IMR-90 (cell line): ENCODE data around the gene APC2. TPM values are rescaled to one million over a fixed set of nuclear protein-coding genes. Genes with fewer than 3 reads are reported as not detected.

Experiments
- ATAC-seq: fragments of 200-7000 bp; cut with Tn5 transposase; 2 replicates; pipeline ENCODE4 v1.9.1; 2020; ENCODE audit warnings: low read depth, mild to moderate bottlenecking, moderate library complexity
- BruUV-seq: library from RNA; stranded (reverse); fragments of 400-500 nt; replicated peaks from 2 replicates; lab custom pipeline; 2021; lab: Mats Ljungman, UMichigan
- CTCF ChIA-PET: fragments of 300-600 bp; formaldehyde crosslinking; extraction: SDS; loops from one replicate; lab custom pipeline; 2021; ENCODE audit warnings: antibody characterized with exemption; lab: Yijun Ruan, JAX
- POLR2A ChIA-PET: fragments of 300-600 bp; sonication (Branson Sonifier 250); formaldehyde crosslinking; loops from one replicate; lab custom pipeline; 2022; ENCODE audit warnings: antibody characterized with exemption; ENCODE audit not compliant: unreplicated experiment; lab: Charles Lee
- DNase-seq: peaks from one replicate; pipeline ENCODE4 v3.0.0; 2013
- H2AFZ ChIP-seq: replicated peaks from 2 replicates; pipeline ENCODE3; 2013; ENCODE audit warnings: low read length, mild to moderate bottlenecking; ENCODE audit not compliant: poor library complexity
- H2AK5ac ChIP-seq: 2 replicates; pipeline ENCODE4 v1.6.1; 2013; ENCODE audit warnings: low read depth, low read length, inconsistent platforms
- H2AK9ac ChIP-seq: replicated peaks from 2 replicates; pipeline ENCODE3; 2013; ENCODE audit warnings: mild to moderate bottlenecking, low read depth, low read length, moderate library complexity; ENCODE audit not compliant: poor library complexity
- H2BK120ac ChIP-seq: 2 replicates; pipeline ENCODE4 v1.6.1; 2013; ENCODE audit warnings: low read depth, low read length, inconsistent platforms
- H2BK15ac ChIP-seq: 3 replicates; pipeline ENCODE4 v1.6.1; 2013; ENCODE audit warnings: low read depth, low read length, inconsistent platforms
- H2BK20ac ChIP-seq: 2 replicates; pipeline ENCODE4 v1.6.1; 2013; ENCODE audit warnings: low read depth, mild to moderate bottlenecking, inconsistent platforms, low read length, moderate library complexity
- H2BK5ac ChIP-seq: 2 replicates; pipeline ENCODE4 v1.6.1; 2013; ENCODE audit warnings: mild to moderate bottlenecking, low read depth, low read length, inconsistent platforms; ENCODE audit not compliant: poor library complexity, severe bottlenecking
- H3K14ac ChIP-seq: replicated peaks from 2 replicates; pipeline ENCODE4 v1.6.1; 2013; ENCODE audit warnings: low read depth, low read length, inconsistent platforms
- H3K18ac ChIP-seq: 2 replicates; pipeline ENCODE4 v1.6.1; 2013; ENCODE audit warnings: low read depth, low read length, control low read depth
- H3K23ac ChIP-seq: 2 replicates; pipeline ENCODE4 v1.6.1; 2013; ENCODE audit warnings: low read depth, low read length, inconsistent platforms
- H3K27ac ChIP-seq: 2 replicates; pipeline ENCODE4 v1.5.1; 2013; ENCODE audit warnings: mild to moderate bottlenecking, control low read depth, low read length; ENCODE audit not compliant: insufficient read depth
- H3K27me3 ChIP-seq: 2 replicates; pipeline ENCODE4 v1.6.1; 2013; ENCODE audit warnings: low read length; ENCODE audit not compliant: control insufficient read depth, insufficient read depth
- H3K36me3 ChIP-seq: 2 replicates; pipeline ENCODE4 v1.6.1; 2013; ENCODE audit warnings: low read length, mixed read lengths; ENCODE audit not compliant: control insufficient read depth, insufficient read depth
- H3K4ac ChIP-seq: 2 replicates; pipeline ENCODE4 v1.6.1; 2013; ENCODE audit warnings: low read depth, low read length, inconsistent platforms
- H3K4me1 ChIP-seq: 2 replicates; pipeline ENCODE4 v1.6.1; 2013; ENCODE audit warnings: low read length, mixed read lengths; ENCODE audit not compliant: control insufficient read depth, insufficient read depth
- H3K4me2 ChIP-seq: 2 replicates; pipeline ENCODE4 v1.6.1; 2013; ENCODE audit warnings: low read depth, mild to moderate bottlenecking, control low read depth, low read length, moderate library complexity
- H3K4me3 ChIP-seq: 2 replicates; pipeline ENCODE4 v1.5.1; 2013; ENCODE audit warnings: low read depth, mild to moderate bottlenecking, control low read depth, low read length, moderate library complexity; ENCODE audit not compliant: insufficient read depth
- H3K56ac ChIP-seq: 2 replicates; pipeline ENCODE4 v1.6.1; 2013; ENCODE audit warnings: low read length, inconsistent platforms; ENCODE audit not compliant: insufficient read depth; ENCODE audit errors: extremely low read depth
- H3K79me1 ChIP-seq, 2 experiments: 2 replicates each; pipeline ENCODE4 v1.6.1; 2013; ENCODE audit warnings: low read length in 2 of 2, inconsistent platforms in 1 of 2, low read depth in 1 of 2
- H3K9ac ChIP-seq: 2 replicates; pipeline ENCODE4 v1.6.1; 2013; ENCODE audit warnings: low read depth, low read length, control low read depth
- H3K9me1 ChIP-seq: 2 replicates; pipeline ENCODE4 v1.6.1; 2013; ENCODE audit warnings: low read length, inconsistent platforms; ENCODE audit not compliant: insufficient read depth
- H3K9me3 ChIP-seq: 2 replicates; pipeline ENCODE4 v1.6.1; 2013; ENCODE audit warnings: low read length; ENCODE audit not compliant: control insufficient read depth, insufficient read depth
- H4K20me1 ChIP-seq: 2 replicates; pipeline ENCODE4 v1.6.1; 2013; ENCODE audit warnings: low read length, inconsistent platforms; ENCODE audit not compliant: insufficient read depth
- H4K5ac ChIP-seq: 2 replicates; pipeline ENCODE4 v1.6.1; 2013; ENCODE audit warnings: mild to moderate bottlenecking, low read depth, low read length, control low read depth
- H4K8ac ChIP-seq, 2 experiments: 2 replicates each; pipeline ENCODE4 v1.6.1; 2013; ENCODE audit warnings: low read depth in 2 of 2, low read length in 2 of 2, control low read depth in 1 of 2, inconsistent platforms in 1 of 2
- H4K91ac ChIP-seq: 2 replicates; pipeline ENCODE4 v1.6.1; 2013; ENCODE audit warnings: low read depth, low read length, inconsistent platforms; ENCODE audit not compliant: insufficient read depth
- BHLHE40 ChIP-seq: fragments of 150-350 bp; IDR thresholded peaks from 2 replicates; pipeline ENCODE4 v1.6.1; 2016; ENCODE audit warnings: mild to moderate bottlenecking, low read depth, low read length
- CEBPB ChIP-seq: IDR thresholded peaks from 2 replicates; pipeline ENCODE4 v1.6.1; 2012; ENCODE audit warnings: low read depth, low read length, improper control_type of control experiment
- CHD1 ChIP-seq: IDR thresholded peaks from 2 replicates; pipeline ENCODE4 v1.6.1; 2012; ENCODE audit warnings: low read depth, low read length, improper control_type of control experiment
- CTCF ChIP-seq: conservative IDR thresholded peaks from 2 replicates; pipeline ENCODE4 v1.5.1; 2012; ENCODE audit warnings: mild to moderate bottlenecking, low read depth, low read length, improper control_type of control experiment
- ELK1 ChIP-seq: fragments of 150-350 bp; IDR thresholded peaks from 2 replicates; pipeline ENCODE4 v1.6.1; 2016; ENCODE audit warnings: low read depth, mild to moderate bottlenecking, low read length, moderate library complexity, borderline replicate concordance
- FOS ChIP-seq: fragments of 150-350 bp; IDR thresholded peaks from 2 replicates; pipeline ENCODE4 v1.6.1; 2016; ENCODE audit warnings: low read depth, low read length
- MAFK ChIP-seq: IDR thresholded peaks from 2 replicates; pipeline ENCODE4 v1.6.1; 2012; ENCODE audit warnings: low read depth, low read length, improper control_type of control experiment
- MAZ ChIP-seq: IDR thresholded peaks from 2 replicates; pipeline ENCODE4 v1.6.1; 2012; ENCODE audit warnings: low read depth, mild to moderate bottlenecking, low read length, improper control_type of control experiment, moderate library complexity, borderline replicate concordance
- MXI1 ChIP-seq: IDR thresholded peaks from 2 replicates; pipeline ENCODE4 v1.6.1; 2012; ENCODE audit warnings: low read depth, mild to moderate bottlenecking, low read length, moderate library complexity, borderline replicate concordance
- NFE2L2 ChIP-seq: fragments of 150-350 bp; IDR thresholded peaks from 2 replicates; pipeline ENCODE4 v1.6.1; 2016; ENCODE audit warnings: low read depth, mild to moderate bottlenecking, low read length
- POLR2A ChIP-seq: IDR thresholded peaks from 2 replicates; pipeline ENCODE4 v1.6.1; 2012; ENCODE audit warnings: mild to moderate bottlenecking, low read depth, low read length
- RAD21 ChIP-seq: IDR thresholded peaks from 2 replicates; pipeline ENCODE4 v1.6.1; 2012; ENCODE audit warnings: low read length, improper control_type of control experiment
- RCOR1 ChIP-seq: IDR thresholded peaks from 2 replicates; pipeline ENCODE4 v1.6.1; 2012; ENCODE audit warnings: mild to moderate bottlenecking, low read length, improper control_type of control experiment; ENCODE audit not compliant: insufficient replicate concordance
- RFX5 ChIP-seq: IDR thresholded peaks from 2 replicates; pipeline ENCODE4 v1.8.0; 2012; ENCODE audit warnings: low read depth, mild to moderate bottlenecking, low read length, moderate library complexity
- SMC3 ChIP-seq: fragments of 150-350 bp; IDR thresholded peaks from 2 replicates; pipeline ENCODE4 v1.6.1; 2016; ENCODE audit warnings: low read depth, mild to moderate bottlenecking, antibody characterized with exemption, low read length, moderate library complexity
- USF2 ChIP-seq: fragments of 150-350 bp; IDR thresholded peaks from 2 replicates; pipeline ENCODE4 v1.6.1; 2017; ENCODE audit warnings: mild to moderate bottlenecking, antibody characterized with exemption, low read length, low read depth
- WGBS, 2 experiments: methylation state at CpG; one replicate each; pipeline versions ENCODE4 v1.1.5 to v1.1.7; 2013; ENCODE audit warnings: missing lambda C conversion rate in 2 of 2; ENCODE audit not compliant: insufficient read length in 1 of 2; ENCODE audit errors: extremely low coverage in 2 of 2; 5-methylcytosine and 5-hydroxymethylcytosine counted together
- dilution Hi-C: fragments of 300-500 bp; cut with HindIII; formaldehyde crosslinking; loops from one replicate; pipeline ENCODE4 v1.14.3; 2018; ENCODE audit warnings: low sequenced_read_pairs; ENCODE audit not compliant: unreplicated experiment
- in situ Hi-C: fragments of 300-500 bp; cut with MboI; formaldehyde crosslinking; loops from 3 replicates; pipeline ENCODE4 v1.14.3; 2019; ENCODE audit warnings: low sequenced_read_pairs, inconsistent platforms, mixed read lengths
- intact Hi-C: fragments of 100-400 bp; cut with micrococcal nuclease; formaldehyde crosslinking; loops from 2 replicates; pipeline ENCODE4 v1.10.0; 2022
- polyA plus RNA-seq, 3 experiments: library from polyadenylated mRNA; depleted of rRNA; stranded (reverse); fragments of >200 nt; gene quantifications; 2 replicates each; pipeline ENCODE4 v1.2.3, GENCODE V29; 2012; ENCODE audit warnings: low replicate concordance in 1 of 3
- total RNA-seq: library from RNA; depleted of rRNA; stranded (reverse); fragments of >200 nt; gene quantifications from 2 replicates; pipeline ENCODE4 v1.2.3, GENCODE V29; 2012

Gene APC2
- total and polyA plus RNA-seq, 2 of the 4 experiments (the other 2 are of a cell fraction) = 0.36 to 0.41 TPM

GRCh38 chr19:1494115-1494815 lies 44.3 kb downstream of the APC2 start:
- ChIA-PET CTCF (no interaction called here), POLR2A (no interaction called here)
- 62% methylated on average over 11 of the region's 15 CpGs; no CpG with 5 or more reads in 1 of the 2 experiments for WGBS, 2 experiments

More at GRCh38 chr19:1494115-1494815, 44.3 kb downstream of the APC2 start:
- Histone ChIP-seq H2AK9ac (no peak overlapping the region), H2BK5ac (no peak overlapping the region), H3K79me1 (no peaks in the 10 kb centered on the region), H3K23ac (no peak overlapping the region), H3K27ac (no peak overlapping the region), H3K36me3 (no peaks in the 10 kb centered on the region), H3K9me3 (no peaks in the 10 kb centered on the region), H3K27me3 (peaks cover 13% of the 10 kb centered on the region; the same call in 1 of the 2 replicates), H3K9ac (no peak overlapping the region), H3K56ac (no peak overlapping the region), H3K4me2 (no peak overlapping the region), H3K9me1 (no peaks in the 10 kb centered on the region), H3K18ac (no peak overlapping the region), H2AK5ac (no peak overlapping the region), H3K14ac (no peak overlapping the region), H3K4me1 (peaks cover 9% of the 10 kb centered on the region), H3K4me3 (no peak overlapping the region), H4K8ac (no peak overlapping the region), H4K20me1 (peaks cover 3% of the 10 kb centered on the region; the same call in 1 of the 2 replicates), H2BK15ac (no peak overlapping the region), H4K5ac (no peak overlapping the region), H4K91ac (no peak overlapping the region), H2AFZ (no peak overlapping the region), H2BK20ac (no peak overlapping the region), H2BK120ac (no peak overlapping the region), H3K4ac (no peak overlapping the region)
- no peak for TF ChIP-seq RCOR1
- no peak for TF ChIP-seq USF2
- no peak for TF ChIP-seq MXI1
- TF ChIP-seq SMC3 = no peak
- TF ChIP-seq CEBPB = no peak
- no peak for TF ChIP-seq ELK1
- no peak for TF ChIP-seq MAZ
- TF ChIP-seq RFX5 = no peak
- no peak for TF ChIP-seq CHD1
- no peak for TF ChIP-seq BHLHE40
- TF ChIP-seq RAD21 = no peak
- TF ChIP-seq FOS = no peak
- TF ChIP-seq MAFK = no peak
- TF ChIP-seq CTCF = no peak
- TF ChIP-seq POLR2A = no peak
- TF ChIP-seq NFE2L2 = no peak
- BruUV-seq = no TSS peak
- in situ Hi-C loops = no loop called here
- DNase-seq = no peak
- ATAC-seq = no peak
- intact Hi-C loops = no loop called here
- dilution Hi-C loops = no loop called here
